Hepatocyte (in vitro differentiated cells): ENCODE results near the gene RPS13.

ENCODE experiments used
- EZH2 ChIP-seq: fragments of 200-600 bp; sonication (generic); IDR thresholded peaks from 2 replicates; pipeline ENCODE4 v1.6.1; 2016; ENCODE audit warnings: antibody characterized with exemption, mild to moderate bottlenecking, borderline replicate concordance
- EZH2phosphoT487 ChIP-seq: fragments of 200-600 bp; sonication (generic); IDR thresholded peaks from one replicate; pipeline ENCODE4 v1.6.1; 2018; ENCODE audit warnings: antibody characterized with exemption, mild to moderate bottlenecking, low read depth, moderate library complexity; ENCODE audit not compliant: unreplicated experiment, severe bottlenecking
- TF ChIP-seq, protein P1 (sequence below): fragments of 200-600 bp; sonication (generic); IDR thresholded peaks from 2 replicates; pipeline ENCODE4 v1.5.1; 2016; ENCODE audit warnings: antibody characterized with exemption, mild to moderate bottlenecking; ENCODE audit not compliant: poor library complexity

DNA sequence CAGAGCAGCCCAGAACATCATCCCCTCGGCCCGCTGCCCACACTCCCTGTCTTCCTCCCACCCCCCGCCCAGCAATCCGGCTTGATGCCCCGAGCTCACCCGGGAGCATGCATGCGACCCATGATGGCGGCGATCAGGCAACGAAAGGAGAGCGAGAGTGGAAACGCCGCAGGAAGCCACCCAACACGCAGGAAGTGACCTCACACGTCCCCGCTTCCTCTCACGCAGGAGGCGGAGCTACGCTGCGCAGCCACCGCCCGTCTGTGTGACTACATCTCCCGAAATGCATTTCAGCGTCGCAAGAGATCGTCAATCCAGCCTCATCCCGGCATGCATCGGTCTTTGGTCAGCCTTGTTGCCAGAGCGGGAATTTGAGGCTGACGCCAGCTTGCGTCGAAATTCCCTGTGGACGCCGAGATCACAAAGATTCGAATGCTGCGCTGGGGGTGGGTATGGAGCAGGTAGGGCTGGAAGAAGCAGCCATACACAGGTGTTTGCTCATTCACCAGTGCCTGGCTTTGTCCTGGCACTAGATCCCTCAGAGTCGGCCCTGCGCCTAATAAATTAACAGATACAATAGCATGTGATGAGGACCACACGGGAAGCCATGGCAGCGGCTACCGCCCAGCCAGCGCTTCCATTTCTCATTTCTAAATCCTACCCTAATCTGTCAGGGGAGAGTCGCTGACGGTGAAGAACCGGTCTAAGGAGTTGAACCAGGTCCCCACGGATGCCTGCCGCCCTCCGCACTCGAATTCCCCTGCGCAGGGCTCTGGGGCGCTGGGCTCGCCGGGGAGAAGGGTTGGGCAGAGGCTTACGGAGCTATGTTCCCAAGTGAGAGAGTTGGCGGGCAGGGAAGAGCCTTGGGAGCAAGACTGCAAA is at the start of gene RPS13:
- TF ChIP-seq EZH2 (no peak), EZH2phosphoT487 (no peak)
- TF ChIP-seq, protein P1, sequence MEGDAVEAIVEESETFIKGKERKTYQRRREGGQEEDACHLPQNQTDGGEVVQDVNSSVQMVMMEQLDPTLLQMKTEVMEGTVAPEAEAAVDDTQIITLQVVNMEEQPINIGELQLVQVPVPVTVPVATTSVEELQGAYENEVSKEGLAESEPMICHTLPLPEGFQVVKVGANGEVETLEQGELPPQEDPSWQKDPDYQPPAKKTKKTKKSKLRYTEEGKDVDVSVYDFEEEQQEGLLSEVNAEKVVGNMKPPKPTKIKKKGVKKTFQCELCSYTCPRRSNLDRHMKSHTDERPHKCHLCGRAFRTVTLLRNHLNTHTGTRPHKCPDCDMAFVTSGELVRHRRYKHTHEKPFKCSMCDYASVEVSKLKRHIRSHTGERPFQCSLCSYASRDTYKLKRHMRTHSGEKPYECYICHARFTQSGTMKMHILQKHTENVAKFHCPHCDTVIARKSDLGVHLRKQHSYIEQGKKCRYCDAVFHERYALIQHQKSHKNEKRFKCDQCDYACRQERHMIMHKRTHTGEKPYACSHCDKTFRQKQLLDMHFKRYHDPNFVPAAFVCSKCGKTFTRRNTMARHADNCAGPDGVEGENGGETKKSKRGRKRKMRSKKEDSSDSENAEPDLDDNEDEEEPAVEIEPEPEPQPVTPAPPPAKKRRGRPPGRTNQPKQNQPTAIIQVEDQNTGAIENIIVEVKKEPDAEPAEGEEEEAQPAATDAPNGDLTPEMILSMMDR = no peak
